WTC11 (cell line): ENCODE measurements around the gene SLC4A8. TPM values are rescaled to one million over a fixed set of nuclear protein-coding genes. Genes with fewer than 3 reads are reported as not detected.

Source experiments
- ATAC-seq: fragments of 200-7000 bp; cut with Tn5 transposase; 2 replicates; pipeline ENCODE4 v1.10.0; 2021; ENCODE audit warnings: mild to moderate bottlenecking, moderate library complexity
- CTCF ChIA-PET: fragments of 300-600 bp; sonication (Branson Sonifier 250); formaldehyde crosslinking; loops from one replicate; lab custom pipeline; 2021; ENCODE audit warnings: antibody characterized with exemption; lab: Charles Lee
- POLR2A ChIA-PET: fragments of 350-600 bp; sonication (Branson Sonifier 250); formaldehyde crosslinking; loops from one replicate; lab custom pipeline; 2021; ENCODE audit warnings: antibody characterized with exemption; lab: Charles Lee
- DNase-seq: peaks from one replicate; pipeline ENCODE4 v3.0.0; 2021; ENCODE audit warnings: low spot score
- H3K27ac Mint-ChIP-seq: 2 replicates; pipeline ENCODE4 v1.8.0; 2021; ENCODE audit warnings: mixed read lengths
- H3K27me3 Mint-ChIP-seq: 2 replicates; pipeline ENCODE4 v1.8.0; 2021; ENCODE audit warnings: low read depth, mild to moderate bottlenecking, moderate library complexity, mixed read lengths
- H3K36me3 Mint-ChIP-seq: 2 replicates; pipeline ENCODE4 v1.8.0; 2021; ENCODE audit warnings: mixed read lengths
- H3K4me1 Mint-ChIP-seq: 2 replicates; pipeline ENCODE4 v1.8.0; 2022; ENCODE audit warnings: mixed read lengths
- H3K4me3 Mint-ChIP-seq: 2 replicates; pipeline ENCODE4 v1.8.0; 2021; ENCODE audit warnings: mild to moderate bottlenecking, moderate library complexity, mixed read lengths
- H3K9me3 Mint-ChIP-seq: 2 replicates; pipeline ENCODE4 v1.8.0; 2021; ENCODE audit warnings: mixed read lengths
- ATF1 ChIP-seq: sonication (generic); formaldehyde crosslinking; IDR thresholded peaks from 2 replicates; pipeline ENCODE4 v1.8.1; 2023; ENCODE audit warnings: mild to moderate bottlenecking, moderate library complexity, missing genetic modification reagents
- CREB1 ChIP-seq: sonication (generic); formaldehyde crosslinking; IDR thresholded peaks from 2 replicates; pipeline ENCODE4 v1.8.0; 2023; ENCODE audit warnings: mild to moderate bottlenecking, missing genetic modification reagents
- ETV6 ChIP-seq: sonication (generic); formaldehyde crosslinking; IDR thresholded peaks from 2 replicates; pipeline ENCODE4 v1.8.1; 2022; ENCODE audit warnings: mild to moderate bottlenecking, missing genetic modification reagents
- FOXJ3 ChIP-seq: sonication (generic); formaldehyde crosslinking; IDR thresholded peaks from 2 replicates; pipeline ENCODE4 v1.9.0; 2021; ENCODE audit warnings: missing genetic modification reagents, mild to moderate bottlenecking, borderline replicate concordance
- NR1H2 ChIP-seq: sonication (generic); formaldehyde crosslinking; IDR thresholded peaks from 2 replicates; pipeline ENCODE4 v1.9.0; 2021; ENCODE audit warnings: mild to moderate bottlenecking, moderate library complexity, missing genetic modification reagents
- PRDM15 ChIP-seq: sonication (generic); formaldehyde crosslinking; IDR thresholded peaks from 2 replicates; pipeline ENCODE4 v1.8.0; 2022; ENCODE audit warnings: missing genetic modification reagents
- PREB ChIP-seq: sonication (generic); formaldehyde crosslinking; IDR thresholded peaks from 2 replicates; pipeline ENCODE4 v1.8.1; 2022; ENCODE audit warnings: mild to moderate bottlenecking, missing genetic modification reagents, moderate library complexity, borderline replicate concordance
- PRRX2 ChIP-seq: fragments of 250-450 bp; sonication (Bioruptor Pico); IDR thresholded peaks from 2 replicates; pipeline ENCODE4 v1.8.0; 2021; ENCODE audit warnings: mild to moderate bottlenecking
- SMAD3 ChIP-seq: sonication (generic); formaldehyde crosslinking; IDR thresholded peaks from 2 replicates; pipeline ENCODE4 v1.8.0; 2022; ENCODE audit warnings: missing genetic modification reagents, mild to moderate bottlenecking, borderline replicate concordance
- SP1 ChIP-seq: sonication (generic); formaldehyde crosslinking; conservative IDR thresholded peaks from 2 replicates; pipeline ENCODE4 v1.8.1; 2022; ENCODE audit warnings: missing genetic modification reagents
- STAT6 ChIP-seq: sonication (generic); formaldehyde crosslinking; conservative IDR thresholded peaks from 2 replicates; pipeline ENCODE4 v1.8.1; 2023; ENCODE audit warnings: mild to moderate bottlenecking, low read depth, missing genetic modification reagents, moderate library complexity
- TCF7 ChIP-seq: sonication (generic); formaldehyde crosslinking; IDR thresholded peaks from 2 replicates; pipeline ENCODE4 v1.8.0; 2022; ENCODE audit warnings: mild to moderate bottlenecking, low read depth, missing genetic modification reagents, moderate library complexity
- ZBTB21 ChIP-seq: sonication (generic); formaldehyde crosslinking; IDR thresholded peaks from 2 replicates; pipeline ENCODE4 v1.8.1; 2023; ENCODE audit warnings: mild to moderate bottlenecking, missing genetic modification reagents, borderline replicate concordance
- ZNF121 ChIP-seq: sonication (generic); formaldehyde crosslinking; IDR thresholded peaks from 2 replicates; pipeline ENCODE4 v1.8.0; 2023; ENCODE audit warnings: missing genetic modification reagents
- ZNF263 ChIP-seq: sonication (generic); formaldehyde crosslinking; IDR thresholded peaks from 2 replicates; pipeline ENCODE4 v1.8.1; 2022; ENCODE audit warnings: low read depth, mild to moderate bottlenecking, moderate library complexity, missing genetic modification reagents
- ZNF317 ChIP-seq: sonication (generic); formaldehyde crosslinking; IDR thresholded peaks from 2 replicates; pipeline ENCODE4 v1.8.1; 2023; ENCODE audit warnings: low read depth, mild to moderate bottlenecking, moderate library complexity, missing genetic modification reagents, borderline replicate concordance
- ZNF423 ChIP-seq: fragments of 250-450 bp; sonication (Bioruptor Pico); IDR thresholded peaks from 2 replicates; pipeline ENCODE4 v2.1.2; 2022; ENCODE audit warnings: mild to moderate bottlenecking, moderate library complexity
- ZSCAN18 ChIP-seq: fragments of 250-450 bp; sonication (Bioruptor Pico); IDR thresholded peaks from 2 replicates; pipeline ENCODE4 v2.1.2; 2022; ENCODE audit warnings: mild to moderate bottlenecking, moderate library complexity
- total RNA-seq: library from RNA; stranded (reverse); gene quantifications from 3 replicates; pipeline ENCODE4 v1.2.3, GENCODE V29; 2021

SLC4A8 gene
- total RNA-seq, 1 experiment from 2014 or later, result 16.9 TPM

- ChIA-PET POLR2A (no interaction called here), CTCF (interaction anchor here (1.5 kb wide), 1 partner anchor 25 kb away, joined by 5 read pairs; the partner anchor contains the start of gene SLC4A8)
- TF ChIP-seq PRDM15 (CRISPR knock-in tag) (no peak), ETV6 (no peak), PREB (CRISPR knock-in tag) (no peak), FOXJ3 (CRISPR knock-in tag) (no peak), SMAD3 (CRISPR knock-in tag) (no peak), ZNF121 (CRISPR knock-in tag) (no peak), STAT6 (CRISPR knock-in tag) (no peak), ZNF317 (no peak), ZNF263 (CRISPR knock-in tag) (no peak), ATF1 (CRISPR knock-in tag) (no peak), NR1H2 (CRISPR knock-in tag) (no peak), ZSCAN18 (no peak), TCF7 (CRISPR knock-in tag) (no peak), ZNF423 (CRISPR knock-in tag) (no peak), CREB1 (CRISPR knock-in tag) (no peak), PRRX2 (CRISPR knock-in tag) (no peak), SP1 (CRISPR knock-in tag) (no peak), ZBTB21 (CRISPR knock-in tag) (no peak)
- peak overlapping the region; percentile 1; the same call in 1 of the 2 replicates for H3K27ac Mint-ChIP-seq
- ATAC-seq (no peak), DNase-seq (no peak)
- peaks cover 40% of the 10 kb centered on the region for H3K4me1 Mint-ChIP-seq
- H3K4me3 Mint-ChIP-seq, result no peak overlapping the region
- H3K36me3 Mint-ChIP-seq, result no peaks in the 10 kb centered on the region
- no peaks in the 10 kb centered on the region for H3K27me3 Mint-ChIP-seq
- H3K9me3 Mint-ChIP-seq, result no peaks in the 10 kb centered on the region
Measured at GRCh38 chr12:51449580-51450246, 25.1 kb downstream of the SLC4A8 start.
